GM10266 (cell line): ENCODE results near the gene ZNF800.

Experiments
- DNase-seq: peaks from one replicate; pipeline ENCODE4 v3.0.0; 2012; ENCODE audit errors: extremely low spot score
- TF ChIP-seq, protein P1 (sequence below): IDR thresholded peaks from 2 replicates; pipeline ENCODE4 v1.5.1; 2012; ENCODE audit warnings: mild to moderate bottlenecking, low read depth; ENCODE audit not compliant: control insufficient read depth, insufficient read depth; ENCODE audit errors: missing control alignments

ZNF800 gene

DNA sequence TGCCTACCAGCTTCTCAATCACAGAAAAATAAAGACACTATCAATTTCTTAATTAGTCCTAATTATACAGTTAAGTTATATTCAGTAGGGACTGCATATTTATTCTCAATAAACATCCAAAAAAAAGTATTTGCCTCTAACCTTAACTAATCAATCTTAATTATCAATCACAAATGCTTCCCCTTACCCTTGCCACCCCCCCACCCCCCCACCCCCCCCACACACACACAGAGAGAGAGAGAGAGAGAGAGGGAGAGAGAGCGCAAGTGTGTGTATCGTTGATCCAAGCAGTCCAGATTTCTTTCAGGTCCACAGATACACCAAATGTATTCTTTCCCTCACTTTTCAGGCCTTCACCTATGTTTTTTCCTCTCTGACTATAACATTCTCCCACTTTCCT lies 12.9 kb downstream of the ZNF800 start:
- TF ChIP-seq, protein P1, sequence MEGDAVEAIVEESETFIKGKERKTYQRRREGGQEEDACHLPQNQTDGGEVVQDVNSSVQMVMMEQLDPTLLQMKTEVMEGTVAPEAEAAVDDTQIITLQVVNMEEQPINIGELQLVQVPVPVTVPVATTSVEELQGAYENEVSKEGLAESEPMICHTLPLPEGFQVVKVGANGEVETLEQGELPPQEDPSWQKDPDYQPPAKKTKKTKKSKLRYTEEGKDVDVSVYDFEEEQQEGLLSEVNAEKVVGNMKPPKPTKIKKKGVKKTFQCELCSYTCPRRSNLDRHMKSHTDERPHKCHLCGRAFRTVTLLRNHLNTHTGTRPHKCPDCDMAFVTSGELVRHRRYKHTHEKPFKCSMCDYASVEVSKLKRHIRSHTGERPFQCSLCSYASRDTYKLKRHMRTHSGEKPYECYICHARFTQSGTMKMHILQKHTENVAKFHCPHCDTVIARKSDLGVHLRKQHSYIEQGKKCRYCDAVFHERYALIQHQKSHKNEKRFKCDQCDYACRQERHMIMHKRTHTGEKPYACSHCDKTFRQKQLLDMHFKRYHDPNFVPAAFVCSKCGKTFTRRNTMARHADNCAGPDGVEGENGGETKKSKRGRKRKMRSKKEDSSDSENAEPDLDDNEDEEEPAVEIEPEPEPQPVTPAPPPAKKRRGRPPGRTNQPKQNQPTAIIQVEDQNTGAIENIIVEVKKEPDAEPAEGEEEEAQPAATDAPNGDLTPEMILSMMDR, result no peak
- no peak for DNase-seq

DNA sequence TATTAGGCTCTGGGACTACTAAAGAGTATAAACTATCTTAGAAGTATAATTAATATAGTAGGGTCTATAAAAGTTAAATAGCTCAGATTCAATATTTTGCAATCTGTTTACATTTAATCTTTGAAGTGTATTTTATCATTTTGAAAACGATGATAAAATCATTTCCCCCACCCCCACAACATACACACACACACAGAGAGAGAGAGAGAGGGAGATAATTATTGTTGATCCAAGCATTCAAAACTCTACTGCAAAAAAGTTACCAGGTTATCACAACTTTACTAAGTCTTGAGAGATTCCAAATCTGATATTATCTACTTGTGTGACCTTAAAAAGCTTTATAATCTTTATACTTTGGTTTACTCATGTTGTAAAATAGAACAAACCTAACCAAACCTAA lies 14.0 kb downstream of the ZNF800 start:
- TF ChIP-seq, protein P1, result no peak
- DNase-seq, result no peak

DNA sequence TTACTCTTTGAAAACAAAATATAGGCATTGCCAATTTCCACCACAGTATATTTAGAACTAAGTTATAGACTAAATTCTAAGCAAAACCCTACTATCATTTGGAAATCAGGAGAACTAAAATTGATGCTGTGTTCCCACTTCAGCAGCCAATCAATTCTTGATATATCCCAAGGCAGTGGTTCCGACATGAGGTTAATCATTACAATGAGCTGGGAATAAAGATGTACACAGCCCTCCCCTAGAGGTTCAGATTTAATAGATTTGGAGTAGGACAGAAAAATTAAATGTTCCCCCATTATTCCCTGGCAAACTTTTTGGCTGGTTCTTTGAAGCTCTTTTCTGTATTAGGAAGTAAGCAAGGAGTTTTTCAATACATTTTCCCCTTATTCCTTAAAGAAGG lies 15.1 kb downstream of the ZNF800 start:
- no peak for DNase-seq
- TF ChIP-seq, protein P1, result no peak

DNA sequence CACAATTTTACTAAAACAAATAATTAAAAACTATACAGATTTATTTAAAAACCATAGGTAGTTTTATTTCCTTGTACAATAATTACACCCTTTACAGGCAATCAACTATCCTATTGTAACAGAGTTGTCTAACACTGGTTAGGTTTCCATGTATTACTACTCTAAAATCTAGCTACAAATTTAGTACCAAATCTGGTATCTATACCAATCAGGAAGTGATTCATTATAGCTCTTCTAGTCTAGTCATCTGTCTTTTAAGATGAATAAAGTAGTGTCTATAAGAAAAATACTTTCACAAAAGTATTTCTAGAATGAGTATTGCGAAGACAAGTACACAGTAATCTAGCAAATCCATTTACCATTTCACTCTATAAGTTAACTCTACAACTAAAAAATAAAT lies 16.9 kb downstream of the ZNF800 start:
- no peak for DNase-seq
- TF ChIP-seq, protein P1, result no peak

DNA sequence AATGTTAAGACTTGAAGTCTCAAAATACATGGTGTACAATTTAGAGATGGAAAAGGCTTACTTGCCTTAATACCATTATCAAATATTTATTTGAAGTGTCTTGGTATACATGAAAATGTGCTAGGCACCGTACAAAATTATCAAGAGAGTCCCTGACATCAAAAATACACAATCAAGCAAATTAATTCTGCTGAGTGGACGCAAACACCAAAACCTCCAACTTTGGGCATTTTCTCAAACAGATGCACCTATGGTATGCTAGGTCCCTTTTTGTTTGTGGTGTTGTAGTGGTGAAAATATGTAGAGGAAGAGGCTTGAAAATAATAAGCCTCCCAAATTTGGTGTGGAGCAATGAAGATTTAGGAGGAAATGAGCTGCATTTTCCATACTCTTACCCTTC lies 24.8 kb downstream of the ZNF800 start:
- no peak for DNase-seq
- TF ChIP-seq, protein P1, result no peak

DNA sequence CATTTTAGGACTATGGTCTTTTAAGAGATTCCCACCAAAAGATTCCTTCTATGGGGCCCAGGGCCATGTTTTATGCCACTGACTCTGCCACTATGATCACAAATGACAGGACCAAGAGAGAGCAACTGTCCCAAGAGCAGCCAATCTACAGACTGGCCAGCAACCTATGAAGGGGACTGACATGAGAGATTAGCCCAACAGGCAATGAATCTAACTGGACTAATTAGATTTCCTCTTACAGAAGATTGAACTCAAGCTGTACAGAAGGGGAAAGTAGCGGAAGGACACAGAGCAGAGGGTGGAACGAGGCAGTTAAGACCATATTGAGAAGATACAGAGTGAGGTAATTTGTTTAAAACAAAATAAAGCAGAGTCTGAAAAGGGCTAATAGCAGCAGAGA lies 25.8 kb downstream of the ZNF800 start:
- TF ChIP-seq, protein P1, result no peak

DNA sequence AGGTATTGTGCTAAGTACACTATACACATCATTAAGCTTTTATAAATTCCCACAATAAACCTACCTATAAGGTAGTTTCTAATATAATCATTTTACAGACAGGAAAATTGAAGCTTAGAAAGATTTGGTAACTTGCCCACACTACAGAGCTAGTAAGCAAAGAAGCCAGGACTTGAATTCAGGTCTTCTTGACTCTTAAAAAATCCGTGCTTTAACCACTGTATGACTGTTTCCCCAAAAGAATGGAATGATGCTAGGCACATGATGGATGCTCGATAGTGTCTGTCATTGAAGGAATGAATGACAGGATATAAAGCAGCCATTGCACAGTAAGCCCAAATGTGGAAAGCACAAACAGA lies 26.6 kb downstream of the ZNF800 start:
- TF ChIP-seq, protein P1, result no peak
- DNase-seq, result no peak

More for the DNA sequence above, 25.8 kb downstream of the ZNF800 start:
- no peak for DNase-seq
